Measurements from ENCODE around the gene CLCF1. TPM values are rescaled to one million over a fixed set of nuclear protein-coding genes. Genes with fewer than 3 reads are reported as not detected.

The CLCF1 gene
- total and polyA plus RNA-seq, 7 donors, result 0.92 to 49.8 (median 4.3) TPM

DNA sequence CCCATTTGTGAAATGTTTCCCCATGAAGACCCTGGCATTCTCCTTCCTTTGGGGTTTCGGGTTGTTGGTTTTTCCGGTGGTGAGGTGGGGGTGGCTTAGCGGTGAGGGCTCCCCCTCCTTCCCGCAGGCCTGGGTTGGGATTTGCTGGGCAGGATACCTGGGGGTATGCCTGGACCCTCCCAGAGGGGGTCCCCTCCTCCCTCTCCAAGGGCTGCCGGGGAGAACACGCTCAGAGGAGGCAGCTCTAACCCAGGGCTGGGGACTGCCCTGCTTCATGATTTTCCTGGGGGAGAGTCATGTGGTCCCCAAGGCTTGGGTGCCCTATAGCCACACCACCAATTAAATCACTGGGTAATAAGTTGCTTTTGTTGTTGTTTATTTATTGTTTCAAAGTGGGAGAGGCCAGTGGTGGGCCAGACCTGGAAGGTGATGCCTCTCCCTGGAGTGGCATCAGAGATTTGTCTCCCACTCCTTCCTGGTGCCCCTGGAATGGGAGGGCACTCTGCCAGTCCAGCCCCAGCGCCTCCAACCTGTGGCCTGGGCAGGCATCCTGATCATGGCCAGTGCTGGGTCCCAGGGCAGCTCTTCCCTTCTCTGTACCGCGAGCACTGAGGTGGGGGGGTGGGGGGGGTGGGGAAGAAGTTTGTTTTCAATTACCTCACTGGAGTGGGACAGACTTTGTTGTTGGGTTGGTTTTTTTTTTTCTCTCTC, 1.3 kb upstream of the CLCF1 start:
- WGBS, 2 donors, result 29 to 32% methylated on average over 9 of the region's 9 CpGs

DNA sequence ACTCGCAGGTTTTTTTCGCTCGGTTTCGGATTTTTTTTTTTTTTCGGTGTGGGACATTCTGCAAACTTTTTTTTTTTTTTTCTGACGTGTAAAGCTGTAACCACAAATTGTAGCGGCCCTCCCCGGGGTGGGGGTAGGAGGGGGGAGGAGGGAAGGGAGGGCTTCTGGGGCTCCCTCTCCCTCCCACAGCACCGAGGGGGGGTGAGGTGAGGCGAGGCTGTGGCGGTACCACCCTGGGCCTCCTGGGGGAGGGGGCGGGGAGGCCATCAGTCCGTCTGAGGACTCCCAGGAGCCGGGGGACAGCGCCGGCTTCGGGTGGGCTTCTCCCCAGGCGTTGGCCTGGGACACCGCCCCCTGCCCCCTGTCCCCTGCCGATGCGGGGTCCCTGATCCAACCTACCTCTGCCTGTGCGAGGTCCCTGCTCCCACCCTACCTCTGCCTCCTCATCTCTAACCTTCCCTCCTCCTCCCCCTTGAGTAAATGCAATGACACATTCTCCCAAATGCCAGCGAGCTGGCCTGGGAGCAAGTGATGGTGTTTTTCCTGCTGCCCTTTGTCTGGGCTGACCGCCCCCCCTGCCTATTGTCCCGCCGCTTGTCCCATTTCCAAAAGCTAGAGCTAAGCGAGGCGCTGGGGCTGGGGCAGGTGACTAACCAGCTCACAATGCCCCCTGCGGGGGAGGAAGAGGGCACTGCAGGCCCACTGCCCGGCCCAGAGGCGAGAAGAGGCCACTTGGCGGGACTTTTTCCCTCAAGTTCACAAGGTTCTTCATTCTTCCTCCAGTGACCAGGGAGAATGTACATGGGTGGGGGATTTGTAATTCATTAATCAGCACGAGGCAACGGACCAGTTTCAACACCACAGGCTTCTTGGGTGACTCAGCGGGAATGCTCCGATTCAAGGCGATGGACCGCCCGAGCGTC, 511 bp upstream of the CLCF1 start:
- H3K4me3 ChIP-seq, result peak overlapping the region; percentile 55 to 78 (median 68)
- intact Hi-C loops (cut with DNase I), result loop anchor here (1.0 kb wide), 1 partner anchor 21 kb away; the partner anchor contains the start of gene POLD4
- peak overlapping the region; percentile 85 to 100 (median 92) for H3K27ac ChIP-seq
- WGBS, 2 donors, result 4 to 5% methylated on average over 40 of the region's 40 CpGs
- TF ChIP-seq POLR2A (IDR thresholded peaks at IDR 0.05) (no peak), POLR2AphosphoS5 (IDR thresholded peaks at IDR 0.05) (peak; percentile 26 to 68 (median 62)), EP300 (IDR thresholded peaks at IDR 0.05) (peak in 1 of 4 donors; percentile 16)
- TF ChIP-seq, protein P1, sequence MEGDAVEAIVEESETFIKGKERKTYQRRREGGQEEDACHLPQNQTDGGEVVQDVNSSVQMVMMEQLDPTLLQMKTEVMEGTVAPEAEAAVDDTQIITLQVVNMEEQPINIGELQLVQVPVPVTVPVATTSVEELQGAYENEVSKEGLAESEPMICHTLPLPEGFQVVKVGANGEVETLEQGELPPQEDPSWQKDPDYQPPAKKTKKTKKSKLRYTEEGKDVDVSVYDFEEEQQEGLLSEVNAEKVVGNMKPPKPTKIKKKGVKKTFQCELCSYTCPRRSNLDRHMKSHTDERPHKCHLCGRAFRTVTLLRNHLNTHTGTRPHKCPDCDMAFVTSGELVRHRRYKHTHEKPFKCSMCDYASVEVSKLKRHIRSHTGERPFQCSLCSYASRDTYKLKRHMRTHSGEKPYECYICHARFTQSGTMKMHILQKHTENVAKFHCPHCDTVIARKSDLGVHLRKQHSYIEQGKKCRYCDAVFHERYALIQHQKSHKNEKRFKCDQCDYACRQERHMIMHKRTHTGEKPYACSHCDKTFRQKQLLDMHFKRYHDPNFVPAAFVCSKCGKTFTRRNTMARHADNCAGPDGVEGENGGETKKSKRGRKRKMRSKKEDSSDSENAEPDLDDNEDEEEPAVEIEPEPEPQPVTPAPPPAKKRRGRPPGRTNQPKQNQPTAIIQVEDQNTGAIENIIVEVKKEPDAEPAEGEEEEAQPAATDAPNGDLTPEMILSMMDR (IDR thresholded peaks at IDR 0.05), result peak in 3 of 4 experiments; percentile 51 to 70 (median 66)
- DNase-seq, result peak; percentile 92
- no peaks in the 10 kb centered on the region for H3K9me3 ChIP-seq
- H3K4me1 ChIP-seq, result peaks cover 0 to 66% (median 57%) of the 10 kb centered on the region in 4 donors
- no peaks in the 10 kb centered on the region for H3K36me3 ChIP-seq
- H3K27me3 ChIP-seq, result no peaks in the 10 kb centered on the region

More for the DNA sequence above, 1.3 kb upstream of the CLCF1 start:
- Histone ChIP-seq H3K4me1 (peaks cover 0 to 57% (median 49%) of the 10 kb centered on the region in 4 donors), H3K27ac (peak overlapping the region; percentile 85 to 100 (median 92)), H3K4me3 (peak overlapping the region in 1 of 4 donors; percentile 69), H3K36me3 (no peaks in the 10 kb centered on the region), H3K27me3 (no peaks in the 10 kb centered on the region), H3K9me3 (no peaks in the 10 kb centered on the region)
- DNase-seq, result no peak
- intact Hi-C loops (cut with DNase I), result loop anchor here (1.0 kb wide), 1 partner anchor 21 kb away; the partner anchor contains the start of gene POLD4
- TF ChIP-seq POLR2AphosphoS5 (IDR thresholded peaks at IDR 0.05) (no peak), POLR2A (IDR thresholded peaks at IDR 0.05) (no peak), EP300 (IDR thresholded peaks at IDR 0.05) (no peak)
- TF ChIP-seq, protein P1 (IDR thresholded peaks at IDR 0.05), result no peak

DNA sequence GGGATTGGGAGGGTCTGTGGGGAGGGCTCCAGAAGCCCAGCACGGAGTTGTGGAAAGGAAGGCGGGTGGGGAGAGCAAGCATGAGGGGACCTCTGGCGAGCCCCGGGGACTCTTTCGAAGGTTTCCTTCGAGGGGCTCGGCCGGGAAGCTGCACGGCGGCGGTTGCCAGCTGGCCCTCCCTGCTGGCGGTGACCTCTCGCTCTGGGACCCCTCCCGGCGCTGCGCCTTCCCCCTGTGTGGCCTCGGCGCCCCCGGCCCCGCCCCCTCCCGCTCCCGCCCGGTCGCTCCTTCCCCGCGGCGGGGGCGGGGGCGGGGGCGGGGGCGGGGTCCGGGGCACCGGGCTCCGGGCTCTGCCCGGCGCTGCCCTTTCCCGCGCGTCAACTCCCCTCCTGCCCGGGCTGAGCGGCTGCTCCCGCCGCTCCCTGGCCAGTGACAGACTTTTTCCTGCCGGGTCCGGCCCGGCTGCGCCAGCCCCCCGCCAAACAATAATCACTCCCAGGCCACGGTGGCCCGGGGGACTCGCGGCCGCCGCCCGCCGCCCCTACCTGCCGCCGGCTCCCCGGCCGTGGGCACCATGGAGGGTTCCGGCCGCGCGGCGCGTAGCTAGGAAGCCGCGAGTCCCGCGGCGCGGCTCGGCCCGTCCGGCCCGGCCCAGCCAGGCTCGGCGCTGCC, 941 bp downstream of the CLCF1 start:
- Histone ChIP-seq H3K27me3 (no peaks in the 10 kb centered on the region), H3K36me3 (no peaks in the 10 kb centered on the region), H3K4me1 (peaks cover 0 to 77% (median 67%) of the 10 kb centered on the region in 4 donors), H3K27ac (peak overlapping the region; percentile 85 to 100 (median 92)), H3K9me3 (no peaks in the 10 kb centered on the region), H3K4me3 (peak overlapping the region; percentile 55 to 78 (median 68))
- 1% methylated on average over 78 of the region's 78 CpGs for WGBS, 2 donors
- no peak for TF ChIP-seq POLR2A (IDR thresholded peaks at IDR 0.05)
- TF ChIP-seq, protein P1 (IDR thresholded peaks at IDR 0.05), result no peak
- TF ChIP-seq EP300 (IDR thresholded peaks at IDR 0.05), result no peak
- no peak for TF ChIP-seq POLR2AphosphoS5 (IDR thresholded peaks at IDR 0.05)
- DNase-seq, result no peak
- intact Hi-C loops (cut with DNase I), result no loop called here

DNA sequence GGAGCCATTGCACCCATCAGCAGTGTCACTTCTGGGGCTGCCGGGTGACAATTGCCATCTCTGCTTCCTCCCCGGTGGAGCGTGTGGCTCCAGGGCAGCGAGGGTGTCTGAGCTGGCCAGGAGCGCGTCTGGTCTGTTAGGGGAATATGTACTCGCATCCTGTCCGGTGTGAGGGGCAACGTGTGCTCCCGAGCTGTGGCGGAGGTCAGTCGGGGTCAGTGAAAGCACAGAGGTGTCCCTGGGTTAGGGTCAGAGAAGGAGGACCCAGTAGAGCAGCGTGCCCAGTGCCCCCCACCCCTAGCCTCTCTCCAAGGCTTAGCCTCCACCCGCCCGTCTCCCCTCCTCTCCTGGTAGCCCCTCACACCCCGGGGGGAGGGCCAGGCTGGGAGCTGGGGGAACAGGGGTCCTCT, 1.5 kb downstream of the CLCF1 start:
- Histone ChIP-seq H3K27me3 (no peaks in the 10 kb centered on the region), H3K4me3 (peak overlapping the region; percentile 55 to 78 (median 68)), H3K36me3 (no peaks in the 10 kb centered on the region), H3K4me1 (peaks cover 0 to 83% (median 72%) of the 10 kb centered on the region in 4 donors), H3K27ac (peak overlapping the region; percentile 85 to 100 (median 92)), H3K9me3 (no peaks in the 10 kb centered on the region)
- no peak for TF ChIP-seq EP300 (IDR thresholded peaks at IDR 0.05)
- TF ChIP-seq POLR2A (IDR thresholded peaks at IDR 0.05), result no peak
- TF ChIP-seq, protein P1 (IDR thresholded peaks at IDR 0.05), result no peak
- no peak for TF ChIP-seq POLR2AphosphoS5 (IDR thresholded peaks at IDR 0.05)
- intact Hi-C loops (cut with DNase I), result no loop called here
- DNase-seq, result peak; percentile 73
- WGBS, 2 donors, result 11 to 27% methylated on average over 16 of the region's 16 CpGs
